Choroid plexus epithelial cell (primary cell): Measurements from ENCODE around the gene CA10.

Experiments
- DNase-seq: peaks from one replicate; pipeline ENCODE4 v3.0.0-alpha.2; 2010; ENCODE audit warnings: low read depth
- H3K4me3 ChIP-seq: 2 replicates; pipeline ENCODE4 v1.5.1; 2011; ENCODE audit warnings: low read depth, mild to moderate bottlenecking, control low read depth, low read length, moderate library complexity
- TF ChIP-seq, protein P1 (sequence below): conservative IDR thresholded peaks from 2 replicates; pipeline ENCODE4 v1.5.1; 2011; ENCODE audit warnings: low read depth, mild to moderate bottlenecking, control low read depth, inconsistent platforms, low read length, moderate library complexity

Gene CA10

DNA sequence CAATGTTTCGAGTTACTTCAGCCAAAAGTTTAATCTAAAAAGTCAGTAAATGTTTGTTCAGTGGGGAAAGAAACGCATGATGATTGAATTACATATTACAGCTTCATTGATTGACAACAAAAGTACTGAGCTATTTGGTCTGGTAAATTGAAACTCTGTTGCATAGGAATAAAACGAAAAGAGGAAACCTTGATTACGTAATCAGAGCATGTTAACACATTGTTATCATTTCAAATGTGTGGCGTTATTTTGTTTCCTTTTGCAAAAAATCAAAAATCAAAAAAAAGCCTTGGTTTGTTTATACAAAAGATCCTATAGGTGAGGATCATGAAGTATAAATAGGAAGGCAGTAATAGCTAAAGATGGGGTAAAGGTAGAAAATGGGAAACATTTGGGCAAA lies 19.5 kb upstream of the CA10 start:
- no peak for DNase-seq
- TF ChIP-seq, protein P1, sequence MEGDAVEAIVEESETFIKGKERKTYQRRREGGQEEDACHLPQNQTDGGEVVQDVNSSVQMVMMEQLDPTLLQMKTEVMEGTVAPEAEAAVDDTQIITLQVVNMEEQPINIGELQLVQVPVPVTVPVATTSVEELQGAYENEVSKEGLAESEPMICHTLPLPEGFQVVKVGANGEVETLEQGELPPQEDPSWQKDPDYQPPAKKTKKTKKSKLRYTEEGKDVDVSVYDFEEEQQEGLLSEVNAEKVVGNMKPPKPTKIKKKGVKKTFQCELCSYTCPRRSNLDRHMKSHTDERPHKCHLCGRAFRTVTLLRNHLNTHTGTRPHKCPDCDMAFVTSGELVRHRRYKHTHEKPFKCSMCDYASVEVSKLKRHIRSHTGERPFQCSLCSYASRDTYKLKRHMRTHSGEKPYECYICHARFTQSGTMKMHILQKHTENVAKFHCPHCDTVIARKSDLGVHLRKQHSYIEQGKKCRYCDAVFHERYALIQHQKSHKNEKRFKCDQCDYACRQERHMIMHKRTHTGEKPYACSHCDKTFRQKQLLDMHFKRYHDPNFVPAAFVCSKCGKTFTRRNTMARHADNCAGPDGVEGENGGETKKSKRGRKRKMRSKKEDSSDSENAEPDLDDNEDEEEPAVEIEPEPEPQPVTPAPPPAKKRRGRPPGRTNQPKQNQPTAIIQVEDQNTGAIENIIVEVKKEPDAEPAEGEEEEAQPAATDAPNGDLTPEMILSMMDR: no peak
- H3K4me3 ChIP-seq: no peak overlapping the region

DNA sequence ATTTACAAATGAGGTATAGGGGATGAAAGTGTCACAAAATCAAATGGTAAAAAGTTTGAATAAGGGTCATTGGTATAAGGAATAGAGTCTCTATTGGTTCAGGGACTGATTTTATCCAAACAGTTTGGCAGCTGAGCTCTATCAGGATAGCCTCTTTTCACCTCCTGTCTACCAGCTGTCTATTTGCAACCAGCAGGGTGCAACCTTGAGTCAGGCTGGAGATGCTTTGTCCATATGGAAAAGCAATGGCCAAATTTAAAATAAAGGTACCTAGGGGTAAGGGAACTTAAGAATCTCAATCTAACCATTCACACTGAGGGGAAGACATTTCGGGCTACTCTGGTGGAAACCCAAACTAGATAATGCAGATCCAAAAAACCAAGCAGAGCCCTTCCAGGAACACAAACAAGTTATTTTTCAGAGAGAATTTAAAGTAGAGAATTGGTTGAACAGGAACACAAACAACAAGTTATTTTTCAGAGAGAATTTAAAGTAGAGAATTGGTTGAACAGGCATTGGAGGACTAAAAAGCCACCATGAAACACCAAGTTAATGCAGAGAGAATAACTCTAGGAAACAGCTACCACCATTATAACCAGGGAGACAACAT lies 12.6 kb upstream of the CA10 start:
- peak; percentile 3 for DNase-seq
- H3K4me3 ChIP-seq: no peak overlapping the region
- TF ChIP-seq, protein P1: peak; percentile 37

DNA sequence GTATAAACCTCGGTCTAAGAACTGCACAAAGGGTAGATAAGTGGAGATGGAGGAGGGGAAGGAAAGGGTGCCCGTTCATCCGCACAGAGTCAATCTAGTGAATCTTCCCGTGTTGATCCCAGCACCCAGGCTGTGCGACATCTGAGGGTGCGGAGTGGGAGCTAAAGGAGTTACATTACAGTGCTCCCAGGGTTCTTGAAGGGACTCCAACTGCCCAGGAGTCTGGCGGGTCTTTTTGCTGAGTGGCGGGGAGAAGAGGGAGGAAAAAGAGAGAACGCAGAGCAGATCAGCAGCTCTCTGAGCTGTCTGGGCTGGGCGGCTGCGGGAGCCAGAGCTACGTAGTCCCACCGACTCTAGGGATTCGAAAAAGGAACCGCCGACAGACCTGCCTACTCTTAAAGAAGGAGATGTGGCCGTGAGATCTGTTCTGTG lies 1.6 kb upstream of the CA10 start:
- no peak for DNase-seq
- TF ChIP-seq, protein P1: no peak
- no peak overlapping the region for H3K4me3 ChIP-seq

DNA sequence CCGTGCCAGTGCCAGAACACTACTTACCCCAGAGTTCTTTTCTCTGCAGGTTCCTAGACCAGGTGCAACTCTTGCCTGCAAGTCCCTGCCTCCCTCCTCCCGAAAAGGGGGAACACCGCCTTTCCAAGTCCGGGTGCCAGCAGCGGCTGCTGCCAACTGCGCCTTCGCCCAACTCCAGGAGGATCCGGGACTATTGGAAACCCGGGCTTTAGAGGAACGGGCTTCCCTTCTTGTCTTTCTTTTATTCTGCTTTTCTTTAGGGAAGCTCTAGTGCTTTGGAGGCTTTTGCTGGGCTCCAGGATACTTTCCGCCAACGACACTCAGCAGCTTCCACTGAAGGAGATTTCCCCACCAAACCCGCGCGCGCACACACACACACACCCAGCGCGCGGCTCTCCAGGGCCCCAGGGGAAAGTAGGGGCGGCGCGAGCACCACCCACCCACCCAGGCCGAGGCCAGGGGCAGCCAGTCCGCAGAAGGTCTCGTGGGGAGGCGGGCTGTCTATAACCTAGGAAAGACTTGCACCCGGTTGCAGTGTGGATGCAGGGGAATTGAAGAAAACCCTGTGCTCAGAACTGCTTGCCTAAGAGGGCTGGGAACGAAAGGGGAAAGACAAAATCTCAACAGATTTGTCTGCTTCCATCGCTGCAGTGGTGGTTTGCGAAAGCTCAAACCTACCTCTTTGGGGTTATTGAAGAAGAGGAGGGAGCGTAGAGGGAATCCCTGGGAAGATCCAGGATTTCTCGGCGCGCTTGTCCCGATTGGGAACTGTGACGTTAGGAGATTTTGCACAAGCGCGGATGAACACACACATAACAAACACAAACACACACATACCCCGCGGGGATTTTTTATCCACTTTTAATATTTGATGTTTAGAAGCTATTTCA lies 977 bp upstream of the CA10 start:
- H3K4me3 ChIP-seq: no peak overlapping the region

DNA sequence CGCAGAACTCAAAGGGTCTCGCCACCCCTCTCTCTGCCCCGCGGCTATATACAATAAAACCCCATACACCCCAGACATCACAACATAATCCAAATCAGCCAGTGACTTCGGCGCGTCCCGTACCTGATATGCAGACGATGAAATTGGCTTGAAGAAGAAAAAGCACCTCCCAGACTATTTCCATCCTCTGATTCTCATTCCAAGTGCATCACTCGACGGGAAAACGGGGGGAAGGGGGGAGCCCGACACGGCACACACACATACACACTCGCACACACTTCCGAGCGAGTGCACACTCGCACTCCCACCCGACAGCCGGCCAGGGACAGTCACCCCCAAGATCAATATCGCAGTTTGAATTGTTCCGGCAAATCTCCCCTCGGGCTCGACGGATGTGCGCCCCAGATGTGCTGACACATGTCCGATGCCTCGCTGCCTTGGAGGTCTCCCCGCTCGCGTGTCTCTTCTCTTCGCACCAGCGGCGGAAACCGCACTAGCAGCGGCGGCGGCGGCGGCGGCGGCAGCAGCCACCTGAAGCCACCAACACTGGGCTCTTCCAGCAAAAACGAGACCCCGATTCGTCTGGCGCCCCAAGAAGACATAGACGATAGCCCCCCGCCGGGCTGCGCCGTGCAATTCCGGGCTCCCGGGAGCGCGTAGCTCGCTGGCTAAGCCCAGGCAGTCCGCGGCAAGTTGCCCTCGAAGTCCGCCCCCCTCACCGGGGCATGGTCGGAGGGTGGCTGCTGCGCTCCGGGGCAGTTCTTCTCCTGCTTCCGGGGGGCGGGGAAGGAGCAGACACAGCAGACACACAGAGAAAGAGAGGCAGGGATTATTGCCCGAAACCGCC lies 688 bp downstream of the CA10 start:
- no peak for DNase-seq
- TF ChIP-seq, protein P1: no peak
- no peak overlapping the region for H3K4me3 ChIP-seq

More for the DNA sequence above, 977 bp upstream of the CA10 start:
- TF ChIP-seq, protein P1: no peak
- DNase-seq: no peak

DNA sequence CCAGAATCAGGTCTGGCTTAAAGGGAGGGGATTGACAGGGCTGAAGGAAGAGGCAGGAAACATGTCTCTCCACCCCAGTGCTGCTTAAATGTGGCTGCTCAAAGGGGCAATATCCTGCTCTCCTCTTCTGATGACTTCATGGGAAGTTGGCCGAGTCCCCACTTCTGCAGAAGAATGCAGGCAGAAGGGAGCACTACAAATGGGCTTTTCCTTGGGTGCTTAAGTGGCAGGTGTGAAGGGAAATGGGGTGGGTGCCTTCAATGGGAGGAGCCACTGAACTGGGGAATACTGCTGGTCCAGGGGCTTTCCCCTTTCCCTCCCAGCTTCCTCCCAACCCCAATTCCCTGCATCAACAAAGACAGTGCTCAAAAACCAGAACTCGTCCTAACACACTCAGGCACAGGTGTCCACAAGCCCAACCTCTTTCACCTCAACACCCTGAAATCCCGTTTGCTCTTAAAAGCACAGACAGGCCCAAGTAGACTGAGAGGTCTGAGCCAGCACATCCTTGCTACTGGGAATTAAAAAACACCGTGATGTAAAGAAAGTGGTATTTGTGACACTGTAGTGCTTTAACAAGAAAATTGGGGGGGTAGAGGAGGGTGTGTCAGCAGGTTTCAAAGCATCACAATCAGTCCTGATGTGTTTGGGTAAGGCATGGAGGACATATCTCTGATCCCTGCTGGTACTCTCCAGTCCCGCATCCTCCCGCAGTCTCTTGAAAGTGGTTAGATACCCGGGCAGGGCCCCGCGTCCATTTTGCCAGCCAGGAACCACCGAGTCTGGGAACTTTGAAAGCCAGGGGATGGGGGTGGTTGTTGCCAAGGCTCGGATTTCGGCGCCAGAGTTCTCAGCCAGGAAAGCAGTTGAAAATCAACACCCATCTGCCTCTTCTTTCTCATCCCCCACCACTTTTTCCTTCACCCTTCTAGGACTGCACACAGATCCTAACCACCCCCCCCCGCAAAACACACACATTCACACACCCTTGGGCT lies 1.6 kb downstream of the CA10 start:
- DNase-seq: no peak
- TF ChIP-seq, protein P1: no peak
- no peak overlapping the region for H3K4me3 ChIP-seq
